Pulmonary artery endothelial cell (primary cell): ENCODE data around the gene SNX9. TPM values are rescaled to one million over a fixed set of nuclear protein-coding genes. Genes with fewer than 3 reads are reported as not detected.
A peak's percentile ranks its signal among the peaks of the same experiment; 100 is the strongest.
"Not testable (repeated sequence)": the region's sequence is repeated elsewhere in the genome, so short reads cannot be mapped to it uniquely, and the experiment has no call there.

Experiments used
- DNase-seq: peaks from one replicate; pipeline ENCODE4 v3.0.0-alpha.2; 2011; ENCODE audit warnings: low read depth, low spot score
- total RNA-seq: library from RNA; depleted of rRNA; stranded (reverse); fragments of >200 nt; gene quantifications from 2 replicates; pipeline ENCODE4 v1.2.3, GENCODE V29; 2014

The SNX9 gene
- total RNA-seq, 1 donor from 2014 or later = 50.4 TPM

DNA sequence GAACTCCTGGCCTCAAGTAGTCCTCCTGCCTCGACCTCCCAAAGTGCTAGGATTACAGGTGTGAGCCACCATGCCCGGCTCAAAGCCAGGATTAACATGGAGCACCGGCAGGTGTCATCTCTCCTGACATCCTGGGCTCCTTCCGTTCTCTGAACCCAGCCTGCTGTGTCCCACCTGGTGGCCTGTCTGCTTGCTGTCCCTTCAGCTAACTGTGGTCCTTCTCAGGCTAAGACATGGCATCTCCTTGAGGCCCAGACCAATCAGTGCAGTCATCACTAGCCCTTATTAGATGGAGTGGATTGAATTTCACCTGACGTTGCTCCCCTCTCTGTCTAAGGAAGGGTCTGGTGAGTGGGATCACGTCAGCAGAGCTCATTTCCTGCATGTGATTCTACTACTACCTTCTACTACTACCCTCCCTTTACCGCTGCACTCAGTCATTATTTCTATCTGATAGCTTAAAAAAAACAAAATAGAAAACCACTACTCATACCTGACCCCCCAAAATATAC is 130.6 kb downstream of the SNX9 start:
- DNase-seq = no peak

DNA sequence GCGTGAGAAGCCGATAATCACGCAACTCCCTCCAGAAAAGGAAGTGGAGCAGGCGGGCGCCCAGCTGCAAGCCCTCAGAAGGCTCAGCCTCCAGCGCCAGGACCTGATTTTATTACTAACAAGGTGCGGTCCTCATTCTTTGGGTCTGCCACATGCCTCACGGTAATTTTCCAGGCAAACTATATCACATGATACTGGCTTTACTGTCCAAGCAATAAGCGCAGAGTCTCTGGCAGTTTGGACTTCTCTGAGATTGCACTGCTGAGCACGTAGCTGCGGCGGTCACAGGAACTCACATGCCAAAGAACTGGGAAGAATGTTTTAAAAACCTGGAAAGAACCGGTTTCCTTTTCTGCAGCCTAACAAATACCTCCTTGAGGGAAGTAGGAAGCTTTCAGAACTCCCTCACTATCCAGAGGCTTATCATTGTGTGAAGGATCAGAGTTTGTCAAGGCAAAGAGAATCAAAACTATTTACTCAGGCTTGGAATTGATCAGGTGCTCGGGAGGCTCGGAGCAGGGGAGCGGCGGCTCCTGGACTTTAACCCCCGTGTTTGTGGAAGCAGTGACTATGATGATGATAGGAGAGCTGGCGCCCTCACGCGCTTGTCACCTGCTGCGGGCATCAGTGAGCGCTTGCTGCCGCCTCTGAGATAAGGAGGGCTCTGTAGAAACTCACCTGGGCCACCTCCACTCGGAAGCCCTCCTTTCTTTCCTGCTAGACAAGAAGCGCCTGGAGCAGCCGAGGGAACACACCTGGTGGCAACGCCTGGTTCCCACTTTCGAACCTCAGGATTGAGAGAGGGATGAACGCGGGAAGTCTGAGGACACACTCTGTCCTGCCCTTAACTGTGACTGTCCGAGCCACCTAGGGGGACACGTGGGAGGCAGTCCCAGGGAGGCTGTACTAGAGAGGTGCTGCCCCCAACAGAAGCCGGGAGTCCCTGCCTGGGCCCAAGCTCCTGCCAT is 131.4 kb downstream of the SNX9 start:
- peak; percentile 20 for DNase-seq

DNA sequence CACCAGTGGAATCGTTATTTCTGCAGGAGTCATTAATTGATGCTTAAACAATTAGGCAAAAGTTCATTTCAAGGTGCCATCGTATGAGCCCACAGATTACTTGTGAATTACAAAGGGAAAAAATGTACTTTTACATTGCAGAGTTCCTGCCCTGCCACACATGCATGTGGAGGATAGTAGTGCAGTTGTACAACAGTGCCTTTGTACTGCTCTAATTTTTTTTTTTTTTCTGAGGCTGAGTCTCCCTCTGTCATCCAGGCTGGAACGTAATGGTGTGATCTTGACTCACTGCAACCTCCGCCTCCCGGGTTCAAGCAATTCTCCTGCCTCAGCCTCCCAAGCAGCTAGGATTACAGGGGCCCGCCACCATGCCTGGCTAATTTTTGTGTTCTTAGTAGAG is 132.6 kb downstream of the SNX9 start:
- DNase-seq = no peak

GRCh38 chr6:157956171-157956730 is 133.2 kb downstream of the SNX9 start:
- no peak for DNase-seq

- no peak for DNase-seq
Measured at GRCh38 chr6:157959451-157960227, 136.6 kb downstream of the SNX9 start.

- no peak for DNase-seq
Measured at GRCh38 chr6:157961153-157961831, 138.2 kb downstream of the SNX9 start.

DNA sequence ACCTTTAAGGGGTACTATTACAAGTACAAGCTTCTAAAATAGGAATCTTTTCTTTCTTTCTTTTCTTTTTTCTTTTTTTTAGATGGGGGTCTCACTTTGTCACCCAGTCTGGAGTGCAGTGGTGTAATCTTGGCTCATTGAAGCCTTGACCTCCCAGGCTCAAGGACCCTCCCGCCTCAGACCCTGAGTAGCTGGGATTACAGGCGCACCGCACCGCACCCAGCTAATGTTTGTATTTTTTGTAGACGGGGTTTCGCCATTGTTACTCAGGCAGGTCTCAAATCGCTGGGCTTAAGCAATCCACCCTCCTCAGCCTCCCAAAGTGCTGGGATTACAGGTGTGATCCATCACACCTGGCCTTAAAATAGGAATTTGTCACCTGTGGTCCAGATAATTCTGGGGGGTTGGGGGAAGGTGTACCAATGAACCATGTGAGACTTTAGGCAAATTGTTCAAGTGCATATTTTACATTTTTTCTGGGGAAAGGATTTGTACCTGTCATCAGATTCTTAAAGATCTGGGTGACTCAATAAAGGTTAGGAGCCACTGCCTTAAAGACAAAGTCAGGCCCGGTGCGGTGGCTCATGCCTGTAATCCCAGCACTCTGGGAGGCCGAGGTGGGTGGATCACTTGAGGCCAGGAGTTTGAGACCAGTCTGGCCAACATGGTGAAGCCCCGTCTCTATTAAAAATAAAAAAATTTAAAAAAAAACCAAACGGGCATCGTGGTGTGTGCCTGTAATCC is 139.0 kb downstream of the SNX9 start:
- no peak for DNase-seq

- peak; percentile 17 for DNase-seq
Measured at GRCh38 chr6:157962601-157963302, 139.7 kb downstream of the SNX9 start.

DNA sequence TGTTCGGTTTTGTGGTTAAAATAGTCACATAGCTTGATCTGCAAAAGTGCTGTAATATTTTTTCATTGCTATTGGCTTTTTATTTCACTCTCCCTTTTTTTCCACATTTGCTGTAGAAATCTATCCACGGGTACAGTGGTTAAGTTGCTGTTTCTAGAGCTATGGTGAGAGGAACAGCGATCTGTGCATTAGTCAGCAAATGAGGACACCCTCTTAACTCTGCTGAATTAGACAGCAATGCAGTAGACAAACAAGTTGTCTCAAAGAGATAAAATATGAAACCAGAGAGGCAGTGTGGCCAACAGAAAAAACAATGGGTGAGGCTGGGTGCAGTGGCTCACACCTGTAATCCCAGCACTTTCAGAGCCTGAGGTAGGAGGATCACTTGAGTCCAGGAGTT is 141.1 kb downstream of the SNX9 start:
- no peak for DNase-seq

GRCh38 chr6:157965387-157965786 is 142.3 kb downstream of the SNX9 start:
- DNase-seq = no peak

DNA sequence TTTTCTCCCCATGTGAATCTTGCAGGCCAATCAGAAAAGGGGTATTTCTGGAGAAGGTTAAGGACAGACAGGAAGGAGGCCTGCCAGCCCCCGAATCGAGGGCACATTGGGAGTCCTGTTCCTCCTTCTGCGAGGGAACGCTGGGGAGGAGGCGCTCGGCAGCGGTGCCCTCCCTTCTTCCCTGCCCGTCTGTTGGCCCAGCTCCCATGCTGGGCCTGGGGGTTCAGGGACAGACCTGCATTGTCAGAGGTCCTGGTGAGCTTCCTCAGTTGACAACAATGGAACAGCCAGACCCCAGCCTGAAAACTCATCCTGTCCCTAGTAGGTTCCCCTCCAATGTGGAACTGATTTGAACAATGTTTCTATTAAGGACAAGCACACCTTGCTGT is 143.5 kb downstream of the SNX9 start:
- DNase-seq = no peak

GRCh38 chr6:157967020-157967419 is 144.0 kb downstream of the SNX9 start:
- DNase-seq = no peak

DNA sequence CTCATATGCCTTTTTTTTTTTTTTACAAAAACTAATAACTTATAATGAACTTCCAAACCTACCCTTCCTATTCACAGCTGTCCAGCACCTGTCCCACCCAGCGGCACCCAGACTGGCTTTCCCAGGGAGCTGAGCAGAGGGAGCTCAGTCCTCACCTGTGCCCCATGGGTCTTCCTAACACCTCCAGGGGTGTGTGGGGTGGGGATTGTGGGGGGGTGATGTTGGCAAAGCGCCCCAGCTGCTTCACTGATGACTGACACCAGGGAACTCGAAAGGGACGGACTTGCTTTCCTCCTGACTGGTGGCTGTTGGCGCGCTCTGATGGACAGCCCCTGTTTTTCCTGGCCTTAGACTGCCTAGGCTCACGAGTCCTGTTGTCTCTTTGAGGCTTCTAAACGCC is 144.4 kb downstream of the SNX9 start:
- no peak for DNase-seq

DNA sequence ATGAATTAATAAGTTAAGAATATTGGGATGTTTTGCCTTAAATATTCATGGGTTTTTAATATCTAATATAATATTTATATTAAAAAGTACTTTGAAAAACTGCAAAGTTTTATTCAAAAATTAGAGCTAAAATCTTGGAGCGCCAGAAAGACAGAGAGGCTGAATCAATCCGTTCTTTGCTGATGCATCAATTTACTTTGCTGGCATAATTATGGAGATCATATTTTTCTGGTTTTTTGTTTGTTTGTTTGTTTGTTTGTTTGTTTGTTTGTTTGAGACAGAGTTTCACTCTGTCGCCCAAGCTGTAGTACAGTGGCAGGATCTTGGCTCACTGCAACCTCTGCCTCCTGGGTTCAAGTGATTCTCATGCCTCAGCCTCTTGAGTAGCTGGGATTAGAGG is 149.1 kb downstream of the SNX9 start:
- DNase-seq = not testable (repeated sequence)

DNA sequence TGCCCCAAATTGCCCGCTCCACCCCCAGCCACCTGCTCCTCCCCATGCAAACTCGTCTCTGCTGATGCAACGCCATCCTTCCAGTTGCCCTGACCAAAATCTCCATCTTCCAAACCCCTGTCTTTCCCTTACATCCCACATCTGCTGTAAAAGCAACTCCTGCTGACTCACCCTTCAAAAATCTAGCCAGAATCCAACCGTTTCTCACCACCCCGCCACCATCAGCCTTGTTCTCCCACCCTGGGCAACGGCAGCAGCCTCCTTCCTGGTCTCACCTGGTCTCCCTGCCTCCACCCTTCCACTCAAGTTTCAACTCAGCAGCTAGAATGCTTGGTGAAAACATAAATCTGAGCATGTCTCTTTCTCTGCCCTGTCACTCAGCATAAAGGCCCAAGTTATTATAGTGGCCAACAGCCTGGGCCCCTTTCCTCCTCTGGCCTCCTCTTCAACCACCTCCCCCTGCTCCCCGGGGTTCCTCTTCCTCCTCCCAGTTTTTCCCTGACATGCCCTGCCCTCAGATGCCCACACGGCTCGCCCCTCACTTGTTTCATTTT is 151.4 kb downstream of the SNX9 start:
- no peak for DNase-seq

DNA sequence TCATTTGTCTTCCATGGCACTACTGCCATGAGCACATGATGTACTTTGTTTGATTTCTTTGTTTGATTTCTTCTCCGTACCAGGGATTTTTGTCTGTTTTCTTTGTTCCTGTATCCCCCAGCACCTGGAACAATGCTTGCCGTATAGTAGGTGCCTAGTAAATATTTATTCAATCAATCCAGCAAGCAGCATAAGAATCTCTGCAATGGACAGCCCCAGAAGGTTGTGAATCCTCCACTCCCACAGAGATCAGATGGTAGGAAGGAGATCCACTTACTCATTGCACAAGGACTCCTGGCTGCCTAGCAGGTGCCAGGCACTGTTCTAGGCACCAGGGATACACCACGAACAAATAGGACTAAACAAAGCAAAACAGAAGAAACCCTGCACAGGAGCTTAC is 151.9 kb downstream of the SNX9 start:
- DNase-seq = no peak

DNA sequence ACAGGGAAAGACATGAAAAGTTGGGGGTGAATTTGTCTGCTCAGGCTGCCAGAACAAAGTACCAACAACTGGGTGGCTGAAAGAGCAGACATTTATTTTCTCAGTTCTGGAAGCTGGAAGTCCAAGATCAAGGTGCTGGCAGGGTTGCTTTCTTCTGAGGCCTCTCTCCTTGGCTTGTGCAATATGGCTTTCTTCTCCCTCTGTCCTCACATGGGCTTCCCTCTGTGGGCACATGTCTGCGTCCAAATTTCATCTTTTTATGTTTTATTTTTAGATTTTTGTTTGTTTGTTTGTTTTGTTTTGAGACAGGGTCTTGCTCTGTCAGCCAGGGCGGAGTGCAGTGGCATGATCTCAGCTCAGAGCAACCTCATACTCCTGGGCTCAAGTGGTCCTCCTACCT is 152.4 kb downstream of the SNX9 start:
- DNase-seq = no peak

GRCh38 chr6:157976345-157977175 is 153.5 kb downstream of the SNX9 start:
- no peak for DNase-seq
